WTC11 (cell line): ENCODE measurements around the gene SPATA13. TPM values are rescaled to one million over a fixed set of nuclear protein-coding genes. Genes with fewer than 3 reads are reported as not detected.
"Not testable (repeated sequence)": the region's sequence is repeated elsewhere in the genome, so short reads cannot be mapped to it uniquely, and the experiment has no call there.

Experiments used
- ATAC-seq: fragments of 200-7000 bp; cut with Tn5 transposase; 2 replicates; pipeline ENCODE4 v1.10.0; 2021; ENCODE audit warnings: mild to moderate bottlenecking, moderate library complexity
- CTCF ChIA-PET: fragments of 300-600 bp; sonication (Branson Sonifier 250); formaldehyde crosslinking; loops from one replicate; lab custom pipeline; 2021; ENCODE audit warnings: antibody characterized with exemption; lab: Charles Lee
- POLR2A ChIA-PET: fragments of 350-600 bp; sonication (Branson Sonifier 250); formaldehyde crosslinking; loops from one replicate; lab custom pipeline; 2021; ENCODE audit warnings: antibody characterized with exemption; lab: Charles Lee
- DNase-seq: peaks from one replicate; pipeline ENCODE4 v3.0.0; 2021; ENCODE audit warnings: low spot score
- H3K27ac Mint-ChIP-seq: 2 replicates; pipeline ENCODE4 v1.8.0; 2021; ENCODE audit warnings: mixed read lengths
- H3K27me3 Mint-ChIP-seq: 2 replicates; pipeline ENCODE4 v1.8.0; 2021; ENCODE audit warnings: low read depth, mild to moderate bottlenecking, moderate library complexity, mixed read lengths
- H3K36me3 Mint-ChIP-seq: 2 replicates; pipeline ENCODE4 v1.8.0; 2021; ENCODE audit warnings: mixed read lengths
- H3K4me1 Mint-ChIP-seq: 2 replicates; pipeline ENCODE4 v1.8.0; 2022; ENCODE audit warnings: mixed read lengths
- H3K4me3 Mint-ChIP-seq: 2 replicates; pipeline ENCODE4 v1.8.0; 2021; ENCODE audit warnings: mild to moderate bottlenecking, moderate library complexity, mixed read lengths
- H3K9me3 Mint-ChIP-seq: 2 replicates; pipeline ENCODE4 v1.8.0; 2021; ENCODE audit warnings: mixed read lengths
- HMGXB4 ChIP-seq: sonication (generic); formaldehyde crosslinking; IDR thresholded peaks from 2 replicates; pipeline ENCODE4 v1.8.1; 2023; ENCODE audit warnings: mild to moderate bottlenecking, moderate library complexity, missing genetic modification reagents
- IRF1 ChIP-seq: sonication (generic); formaldehyde crosslinking; IDR thresholded peaks from 2 replicates; pipeline ENCODE4 v1.8.0; 2023; ENCODE audit warnings: missing genetic modification reagents
- RELA ChIP-seq: sonication (generic); formaldehyde crosslinking; IDR thresholded peaks from 2 replicates; pipeline ENCODE4 v1.8.1; 2022; ENCODE audit warnings: missing genetic modification reagents, mild to moderate bottlenecking, borderline replicate concordance
- ZNF281 ChIP-seq: sonication (generic); formaldehyde crosslinking; IDR thresholded peaks from 2 replicates; pipeline ENCODE4 v1.8.0; 2023; ENCODE audit warnings: mild to moderate bottlenecking, missing genetic modification reagents
- ZNF317 ChIP-seq: sonication (generic); formaldehyde crosslinking; IDR thresholded peaks from 2 replicates; pipeline ENCODE4 v1.8.1; 2023; ENCODE audit warnings: low read depth, mild to moderate bottlenecking, moderate library complexity, missing genetic modification reagents, borderline replicate concordance
- total RNA-seq: library from RNA; stranded (reverse); gene quantifications from 3 replicates; pipeline ENCODE4 v1.2.3, GENCODE V29; 2021
- TF ChIP-seq, protein P1 (sequence below): fragments of 250-450 bp; sonication (Bioruptor Pico); IDR thresholded peaks from 2 replicates; pipeline ENCODE4 v1.8.0; 2021; ENCODE audit warnings: mild to moderate bottlenecking
- TF ChIP-seq, protein P2 (sequence below): sonication (generic); formaldehyde crosslinking; IDR thresholded peaks from 2 replicates; pipeline ENCODE4 v1.8.1; 2022; ENCODE audit warnings: mild to moderate bottlenecking, moderate library complexity, missing genetic modification reagents
- TF ChIP-seq, protein P3 (sequence below): sonication (generic); formaldehyde crosslinking; conservative IDR thresholded peaks from 2 replicates; pipeline ENCODE4 v1.8.1; 2023; ENCODE audit warnings: mild to moderate bottlenecking, low read depth, missing genetic modification reagents, moderate library complexity
- TF ChIP-seq, protein P4 (sequence below): sonication (generic); formaldehyde crosslinking; IDR thresholded peaks from 2 replicates; pipeline ENCODE4 v1.8.0; 2022; ENCODE audit warnings: mild to moderate bottlenecking, missing genetic modification reagents
- TF ChIP-seq, protein P5 (sequence below): sonication (generic); formaldehyde crosslinking; IDR thresholded peaks from 2 replicates; pipeline ENCODE4 v1.8.1; 2023; ENCODE audit warnings: mild to moderate bottlenecking, missing genetic modification reagents, borderline replicate concordance

The SPATA13 gene
- total RNA-seq, 1 experiment from 2014 or later: 29.0 TPM

DNA sequence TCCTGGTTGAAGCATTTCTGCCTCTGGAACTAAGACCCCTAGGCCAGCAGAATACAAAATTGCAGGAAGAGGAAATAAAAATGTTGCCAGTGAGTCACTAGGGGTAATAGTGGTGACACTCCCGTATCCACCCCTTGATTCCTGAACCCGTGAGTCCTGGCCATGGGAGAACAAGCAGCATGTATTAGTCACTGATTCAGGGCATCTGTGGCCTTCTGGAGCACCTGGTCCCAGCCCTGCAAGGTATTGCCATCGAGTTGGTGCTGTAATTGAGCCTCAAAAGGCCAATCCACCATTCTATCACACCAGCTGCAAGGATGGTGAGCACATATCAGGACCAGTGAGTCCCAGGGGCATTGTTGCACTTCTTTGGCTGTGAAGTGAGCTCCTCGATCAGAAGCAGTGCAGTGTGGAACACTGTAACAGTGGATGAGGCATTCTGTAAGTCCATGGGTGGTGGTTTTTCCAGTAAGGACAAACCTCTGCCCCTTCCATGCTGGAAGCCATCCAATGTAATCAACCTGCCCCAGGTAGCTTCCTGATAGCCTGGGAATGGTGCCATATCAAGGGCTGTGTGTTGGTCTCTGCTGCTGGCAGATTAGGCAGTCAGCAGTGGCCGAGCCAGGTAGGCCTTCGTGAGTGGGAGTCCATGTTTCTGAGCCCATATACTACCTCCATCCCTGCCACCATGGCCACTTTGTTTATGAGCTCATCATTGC is 188.4 kb downstream of the SPATA13 start:
- no peaks in the 10 kb centered on the region; the same call in 1 of the 2 replicates for H3K27me3 Mint-ChIP-seq
- ChIA-PET CTCF (interaction anchor here (0.7 kb wide), 1 partner anchor 10 kb away, joined by 3 read pairs; no protein-coding TSS in a partner anchor), POLR2A (no interaction called here)
- H3K4me1 Mint-ChIP-seq: no peaks in the 10 kb centered on the region
- no peaks in the 10 kb centered on the region for H3K36me3 Mint-ChIP-seq
- no peak overlapping the region for H3K27ac Mint-ChIP-seq
- TF ChIP-seq, protein P1, sequence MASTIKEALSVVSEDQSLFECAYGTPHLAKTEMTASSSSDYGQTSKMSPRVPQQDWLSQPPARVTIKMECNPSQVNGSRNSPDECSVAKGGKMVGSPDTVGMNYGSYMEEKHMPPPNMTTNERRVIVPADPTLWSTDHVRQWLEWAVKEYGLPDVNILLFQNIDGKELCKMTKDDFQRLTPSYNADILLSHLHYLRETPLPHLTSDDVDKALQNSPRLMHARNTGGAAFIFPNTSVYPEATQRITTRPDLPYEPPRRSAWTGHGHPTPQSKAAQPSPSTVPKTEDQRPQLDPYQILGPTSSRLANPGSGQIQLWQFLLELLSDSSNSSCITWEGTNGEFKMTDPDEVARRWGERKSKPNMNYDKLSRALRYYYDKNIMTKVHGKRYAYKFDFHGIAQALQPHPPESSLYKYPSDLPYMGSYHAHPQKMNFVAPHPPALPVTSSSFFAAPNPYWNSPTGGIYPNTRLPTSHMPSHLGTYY: no peak
- TF ChIP-seq, protein P2, sequence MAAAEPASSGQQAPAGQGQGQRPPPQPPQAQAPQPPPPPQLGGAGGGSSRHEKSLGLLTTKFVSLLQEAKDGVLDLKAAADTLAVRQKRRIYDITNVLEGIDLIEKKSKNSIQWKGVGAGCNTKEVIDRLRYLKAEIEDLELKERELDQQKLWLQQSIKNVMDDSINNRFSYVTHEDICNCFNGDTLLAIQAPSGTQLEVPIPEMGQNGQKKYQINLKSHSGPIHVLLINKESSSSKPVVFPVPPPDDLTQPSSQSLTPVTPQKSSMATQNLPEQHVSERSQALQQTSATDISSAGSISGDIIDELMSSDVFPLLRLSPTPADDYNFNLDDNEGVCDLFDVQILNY: no peak
- no peak for TF ChIP-seq RELA (CRISPR knock-in tag)
- TF ChIP-seq, protein P3, sequence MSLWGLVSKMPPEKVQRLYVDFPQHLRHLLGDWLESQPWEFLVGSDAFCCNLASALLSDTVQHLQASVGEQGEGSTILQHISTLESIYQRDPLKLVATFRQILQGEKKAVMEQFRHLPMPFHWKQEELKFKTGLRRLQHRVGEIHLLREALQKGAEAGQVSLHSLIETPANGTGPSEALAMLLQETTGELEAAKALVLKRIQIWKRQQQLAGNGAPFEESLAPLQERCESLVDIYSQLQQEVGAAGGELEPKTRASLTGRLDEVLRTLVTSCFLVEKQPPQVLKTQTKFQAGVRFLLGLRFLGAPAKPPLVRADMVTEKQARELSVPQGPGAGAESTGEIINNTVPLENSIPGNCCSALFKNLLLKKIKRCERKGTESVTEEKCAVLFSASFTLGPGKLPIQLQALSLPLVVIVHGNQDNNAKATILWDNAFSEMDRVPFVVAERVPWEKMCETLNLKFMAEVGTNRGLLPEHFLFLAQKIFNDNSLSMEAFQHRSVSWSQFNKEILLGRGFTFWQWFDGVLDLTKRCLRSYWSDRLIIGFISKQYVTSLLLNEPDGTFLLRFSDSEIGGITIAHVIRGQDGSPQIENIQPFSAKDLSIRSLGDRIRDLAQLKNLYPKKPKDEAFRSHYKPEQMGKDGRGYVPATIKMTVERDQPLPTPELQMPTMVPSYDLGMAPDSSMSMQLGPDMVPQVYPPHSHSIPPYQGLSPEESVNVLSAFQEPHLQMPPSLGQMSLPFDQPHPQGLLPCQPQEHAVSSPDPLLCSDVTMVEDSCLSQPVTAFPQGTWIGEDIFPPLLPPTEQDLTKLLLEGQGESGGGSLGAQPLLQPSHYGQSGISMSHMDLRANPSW (CRISPR knock-in tag): no peak
- H3K9me3 Mint-ChIP-seq: no peaks in the 10 kb centered on the region
- no peak for DNase-seq
- H3K4me3 Mint-ChIP-seq: no peak overlapping the region
- ATAC-seq: no peak

- ATAC-seq, H3K4me3 Mint-ChIP-seq, H3K27me3 Mint-ChIP-seq, H3K27ac Mint-ChIP-seq, CTCF ChIA-PET, POLR2A ChIA-PET, H3K36me3 Mint-ChIP-seq, H3K9me3 Mint-ChIP-seq, H3K4me1 Mint-ChIP-seq, DNase-seq: not testable (repeated sequence)
Observed at GRCh38 chr13:24349778-24350664, 189.5 kb downstream of the SPATA13 start.

DNA sequence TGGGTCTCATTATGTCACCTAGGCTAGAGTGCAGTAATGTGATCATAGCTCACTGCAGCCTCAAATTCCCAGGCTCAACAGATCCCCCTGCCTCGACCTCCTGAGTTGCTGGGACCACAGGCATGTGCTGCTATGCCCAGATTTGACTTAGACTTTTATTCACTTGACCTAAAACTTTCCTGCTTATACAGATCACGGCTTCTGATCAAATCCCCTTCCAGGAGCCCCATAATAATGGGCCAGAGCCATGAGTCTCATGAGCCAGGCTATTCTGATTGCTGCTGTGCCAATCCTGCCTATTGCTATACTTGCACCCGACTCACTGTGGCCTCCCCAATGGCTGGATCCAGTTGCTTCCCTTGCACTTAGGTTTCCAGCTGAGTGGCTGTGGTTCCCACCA is 190.9 kb downstream of the SPATA13 start:
- CTCF ChIA-PET: no interaction called here
- Mint-ChIP-seq H3K27ac (no peak overlapping the region), H3K4me3 (no peak overlapping the region), H3K4me1 (no peaks in the 10 kb centered on the region), H3K27me3 (no peaks in the 10 kb centered on the region), H3K36me3 (no peaks in the 10 kb centered on the region)
- POLR2A ChIA-PET: no interaction called here
- ATAC-seq: no peak
- TF ChIP-seq ZNF281 (CRISPR knock-in tag) (no peak), IRF1 (CRISPR knock-in tag) (no peak), ZNF317 (no peak), HMGXB4 (CRISPR knock-in tag) (no peak)
- TF ChIP-seq, protein P4, sequence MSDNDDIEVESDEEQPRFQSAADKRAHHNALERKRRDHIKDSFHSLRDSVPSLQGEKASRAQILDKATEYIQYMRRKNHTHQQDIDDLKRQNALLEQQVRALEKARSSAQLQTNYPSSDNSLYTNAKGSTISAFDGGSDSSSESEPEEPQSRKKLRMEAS: no peak
- TF ChIP-seq, protein P5, sequence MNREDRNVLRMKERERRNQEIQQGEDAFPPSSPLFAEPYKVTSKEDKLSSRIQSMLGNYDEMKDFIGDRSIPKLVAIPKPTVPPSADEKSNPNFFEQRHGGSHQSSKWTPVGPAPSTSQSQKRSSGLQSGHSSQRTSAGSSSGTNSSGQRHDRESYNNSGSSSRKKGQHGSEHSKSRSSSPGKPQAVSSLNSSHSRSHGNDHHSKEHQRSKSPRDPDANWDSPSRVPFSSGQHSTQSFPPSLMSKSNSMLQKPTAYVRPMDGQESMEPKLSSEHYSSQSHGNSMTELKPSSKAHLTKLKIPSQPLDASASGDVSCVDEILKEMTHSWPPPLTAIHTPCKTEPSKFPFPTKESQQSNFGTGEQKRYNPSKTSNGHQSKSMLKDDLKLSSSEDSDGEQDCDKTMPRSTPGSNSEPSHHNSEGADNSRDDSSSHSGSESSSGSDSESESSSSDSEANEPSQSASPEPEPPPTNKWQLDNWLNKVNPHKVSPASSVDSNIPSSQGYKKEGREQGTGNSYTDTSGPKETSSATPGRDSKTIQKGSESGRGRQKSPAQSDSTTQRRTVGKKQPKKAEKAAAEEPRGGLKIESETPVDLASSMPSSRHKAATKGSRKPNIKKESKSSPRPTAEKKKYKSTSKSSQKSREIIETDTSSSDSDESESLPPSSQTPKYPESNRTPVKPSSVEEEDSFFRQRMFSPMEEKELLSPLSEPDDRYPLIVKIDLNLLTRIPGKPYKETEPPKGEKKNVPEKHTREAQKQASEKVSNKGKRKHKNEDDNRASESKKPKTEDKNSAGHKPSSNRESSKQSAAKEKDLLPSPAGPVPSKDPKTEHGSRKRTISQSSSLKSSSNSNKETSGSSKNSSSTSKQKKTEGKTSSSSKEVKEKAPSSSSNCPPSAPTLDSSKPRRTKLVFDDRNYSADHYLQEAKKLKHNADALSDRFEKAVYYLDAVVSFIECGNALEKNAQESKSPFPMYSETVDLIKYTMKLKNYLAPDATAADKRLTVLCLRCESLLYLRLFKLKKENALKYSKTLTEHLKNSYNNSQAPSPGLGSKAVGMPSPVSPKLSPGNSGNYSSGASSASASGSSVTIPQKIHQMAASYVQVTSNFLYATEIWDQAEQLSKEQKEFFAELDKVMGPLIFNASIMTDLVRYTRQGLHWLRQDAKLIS: no peak
- TF ChIP-seq, protein P2: no peak
- TF ChIP-seq, all 79 proteins: peak for 0
- H3K9me3 Mint-ChIP-seq: no peaks in the 10 kb centered on the region
- DNase-seq: no peak
